ENCODE results near the gene ZNF578. TPM values are rescaled to one million over a fixed set of nuclear protein-coding genes. Genes with fewer than 3 reads are reported as not detected.

ZNF578 gene
- total and polyA plus RNA-seq, 2 of the 4 experiments (the other 2 are of a cell fraction), result 1.4 to 4.1 TPM

- H3K9ac ChIP-seq (ENCODE audit: low read depth, low read length), result no peak overlapping the region; the same call in 1 of the 2 replicates
- no peak overlapping the region for H3K18ac ChIP-seq (ENCODE audit: low read depth, low read length)
- H4K8ac ChIP-seq (ENCODE audit: low read depth in 2 of 2, low read length in 2 of 2), result peak overlapping the region in 1 of 2 experiments; percentile 64; a peak in 2 of 4 replicates
- peak overlapping the region; percentile 66 for H3K4me2 ChIP-seq (ENCODE audit: low read depth, low read length)
- in situ Hi-C loops (cut with MboI; ENCODE audit: low sequenced_read_pairs) (no loop called here), intact Hi-C loops (cut with micrococcal nuclease) (loop anchor here (10.0 kb wide), 1 partner anchor 208 kb away; no protein-coding TSS in a partner anchor), dilution Hi-C loops (cut with HindIII; ENCODE audit: low sequenced_read_pairs, unreplicated experiment) (no loop called here)
- TF ChIP-seq BHLHE40 (IDR thresholded peaks at IDR 0.05; ENCODE audit: low read depth, low read length) (no peak), USF2 (IDR thresholded peaks at IDR 0.05; ENCODE audit: low read depth, low read length) (no peak), FOS (IDR thresholded peaks at IDR 0.05; ENCODE audit: low read depth, low read length) (no peak), MAFK (IDR thresholded peaks at IDR 0.05; ENCODE audit: low read depth, low read length) (no peak), MAZ (IDR thresholded peaks at IDR 0.05; ENCODE audit: borderline replicate concordance, low read depth, low read length) (no peak), ELK1 (IDR thresholded peaks at IDR 0.05; ENCODE audit: borderline replicate concordance, low read depth, low read length) (no peak), RCOR1 (IDR thresholded peaks at IDR 0.05; ENCODE audit: insufficient replicate concordance, low read length) (no peak), SMC3 (IDR thresholded peaks at IDR 0.05; ENCODE audit: low read depth, low read length) (no peak), MXI1 (IDR thresholded peaks at IDR 0.05; ENCODE audit: borderline replicate concordance, low read depth, low read length) (no peak), NFE2L2 (IDR thresholded peaks at IDR 0.05; ENCODE audit: low read depth, low read length) (no peak), CTCF (conservative IDR thresholded peaks at IDR 0.05; ENCODE audit: low read depth, low read length) (no peak), POLR2A (IDR thresholded peaks at IDR 0.05; ENCODE audit: low read depth, low read length) (no peak)
- H2BK120ac ChIP-seq (ENCODE audit: low read depth, low read length), result no peak overlapping the region
- H3K9me3 ChIP-seq (ENCODE audit: control insufficient read depth, insufficient read depth, low read length), result peaks cover 2% of the 10 kb centered on the region; the same call in 1 of the 2 replicates
- H2AK9ac ChIP-seq (replicated peaks; ENCODE audit: low read depth, low read length, poor library complexity), result peak overlapping the region; percentile 60
- H3K23ac ChIP-seq (ENCODE audit: low read depth, low read length), result no peak overlapping the region
- 0 out of 2 replicates have a peak overlapping the region, but pooled peaks have one; percentile 10 for H3K4ac ChIP-seq (ENCODE audit: low read depth, low read length)
- peak overlapping the region; percentile 18 for H2BK5ac ChIP-seq (ENCODE audit: low read depth, low read length, poor library complexity, severe bottlenecking)
- peaks cover 9% of the 10 kb centered on the region for H3K36me3 ChIP-seq (ENCODE audit: control insufficient read depth, insufficient read depth, low read length)
- H3K4me3 ChIP-seq (ENCODE audit: insufficient read depth, low read depth, low read length), result peak overlapping the region; percentile 57
- H2BK20ac ChIP-seq (ENCODE audit: low read depth, low read length), result no peak overlapping the region
- no TSS peak for BruUV-seq (replicated peaks)
- no peak overlapping the region for H3K14ac ChIP-seq (replicated peaks; ENCODE audit: low read depth, low read length)
- H3K4me1 ChIP-seq (ENCODE audit: control insufficient read depth, insufficient read depth, low read length), result no peaks in the 10 kb centered on the region; the same call in 1 of the 2 replicates
- POLR2A ChIA-PET (ENCODE audit: unreplicated experiment), result no interaction called here
- peak overlapping the region; percentile 93 for H2AFZ ChIP-seq (replicated peaks; ENCODE audit: low read length, poor library complexity)
- H4K91ac ChIP-seq (ENCODE audit: insufficient read depth, low read depth, low read length), result no peak overlapping the region; the same call in 1 of the 2 replicates
- no peaks in the 10 kb centered on the region for H3K9me1 ChIP-seq (ENCODE audit: insufficient read depth, low read length)
- peaks cover 21% of the 10 kb centered on the region in 2 experiments for H3K79me1 ChIP-seq (ENCODE audit: low read depth in 1 of 2, low read length in 2 of 2)
- H4K20me1 ChIP-seq (ENCODE audit: insufficient read depth, low read length), result no peaks in the 10 kb centered on the region
- H2AK5ac ChIP-seq (ENCODE audit: low read depth, low read length), result peak overlapping the region; percentile 20; the same call in 1 of the 2 replicates
- DNase-seq (no peak), ATAC-seq (ENCODE audit: low read depth) (peak; percentile 3)
- no peak overlapping the region for H3K56ac ChIP-seq (ENCODE audit: extremely low read depth, insufficient read depth, low read length)
- H3K27me3 ChIP-seq (ENCODE audit: control insufficient read depth, insufficient read depth, low read length), result no peaks in the 10 kb centered on the region
- WGBS, 2 experiments (ENCODE audit: extremely low coverage in 2 of 2, insufficient read length in 1 of 2), result 10% methylated on average over 17 of the region's 17 CpGs; no CpG with 5 or more reads in 1 of the 2 experiments
- CTCF ChIA-PET, result no interaction called here
- H3K27ac ChIP-seq (ENCODE audit: insufficient read depth, low read length), result peak overlapping the region; percentile 5; the same call in 1 of the 2 replicates
- H4K5ac ChIP-seq (ENCODE audit: low read depth, low read length), result no peak overlapping the region
- no peak overlapping the region for H2BK15ac ChIP-seq (ENCODE audit: low read depth, low read length)
Observed at GRCh38 chr19:52536448-52536800, 83.1 kb downstream of the ZNF578 start.
